GM23248 (cell line): ENCODE measurements around the gene GSG1L.

Source experiments
- EZH2 ChIP-seq: fragments of 200-600 bp; sonication (generic); IDR thresholded peaks from 2 replicates; pipeline ENCODE4 v1.6.1; 2018; ENCODE audit warnings: antibody characterized with exemption, mild to moderate bottlenecking; ENCODE audit not compliant: insufficient read depth, poor library complexity, severe bottlenecking
- EZH2phosphoT487 ChIP-seq: fragments of 200-600 bp; sonication (generic); IDR thresholded peaks from 2 replicates; pipeline ENCODE4 v1.6.1; 2018; ENCODE audit warnings: antibody characterized with exemption, moderate library complexity, mild to moderate bottlenecking, low read depth; ENCODE audit not compliant: insufficient read depth

GRCh38 chr16:28105954-28106353 is 42.4 kb upstream of the GSG1L start:
- TF ChIP-seq EZH2: no peak
- no peak for TF ChIP-seq EZH2phosphoT487
